Sigmoid colon (tissue), 4 donors: ENCODE results near the gene PDCD1LG2.

ENCODE experiments used
- CTCF ChIP-seq, 4 experiments: fragments of 450-650 bp in 3 of 4; fragments of 200-600 bp in 1 of 4; IDR thresholded peaks; one replicate each; pipeline ENCODE4 v1.5.1; 2016 to 2019; ENCODE audit warnings: antibody characterized with exemption in 4 of 4, mild to moderate bottlenecking in 3 of 4, moderate library complexity in 2 of 4
- EP300 ChIP-seq, 4 donors: sonication (generic); formaldehyde crosslinking; IDR thresholded peaks; one replicate each; pipeline ENCODE4 v1.6.1; 2017; ENCODE audit warnings: antibody characterized with exemption in 4 of 4

GRCh38 chr9:5499889-5500398, 10.4 kb upstream of the PDCD1LG2 start:
- TF ChIP-seq EP300 (IDR thresholded peaks at IDR 0.05) (no peak), CTCF (IDR thresholded peaks at IDR 0.05) (no peak)
